GM12891 (cell line): ENCODE results near the gene UTP14C.

Source experiments
- PAX5 ChIP-seq: IDR thresholded peaks from 2 replicates; pipeline ENCODE4 v1.6.1; 2011; ENCODE audit warnings: low read length, moderate library complexity, mild to moderate bottlenecking; ENCODE audit not compliant: insufficient read depth, severe bottlenecking
- POLR2A ChIP-seq: IDR thresholded peaks from 2 replicates; pipeline ENCODE4 v1.6.1; 2011; ENCODE audit warnings: low read depth, low read length, control low read depth
- POLR2AphosphoS5 ChIP-seq: IDR thresholded peaks from 2 replicates; pipeline ENCODE4 v1.6.1; 2011; ENCODE audit warnings: low read depth, low read length, control low read depth
- POU2F2 ChIP-seq: IDR thresholded peaks from 2 replicates; pipeline ENCODE4 v1.6.1; 2011; ENCODE audit warnings: low read depth, mild to moderate bottlenecking, control low read depth, low read length, moderate library complexity
- SPI1 ChIP-seq: IDR thresholded peaks from 2 replicates; pipeline ENCODE4 v1.6.1; 2011; ENCODE audit warnings: low read depth, low read length, control low read depth
- TAF1 ChIP-seq: IDR thresholded peaks from 2 replicates; pipeline ENCODE4 v1.6.1; 2011; ENCODE audit warnings: low read depth, low read length, control low read depth

GRCh38 chr13:52034616-52035226, 10.2 kb downstream of the UTP14C start:
- TF ChIP-seq POLR2A, result no peak
- no peak for TF ChIP-seq SPI1
- no peak for TF ChIP-seq POLR2AphosphoS5
- no peak for TF ChIP-seq TAF1
- TF ChIP-seq POU2F2, result no peak
- no peak for TF ChIP-seq PAX5
